K562 (cell line): ENCODE measurements around the gene MICAL1. TPM values are rescaled to one million over a fixed set of nuclear protein-coding genes. Genes with fewer than 3 reads are reported as not detected.

Source experiments
- ATAC-seq: fragments of 200-7000 bp; cut with Tn5 transposase; 3 replicates; pipeline ENCODE4 v1.9.1; 2020; ENCODE audit warnings: moderate library complexity
- BruUV-seq: library from RNA; stranded (reverse); fragments of 400-500 nt; replicated peaks from 2 replicates; lab custom pipeline; 2021; lab: Mats Ljungman, UMichigan
- CTCF ChIA-PET: fragments of 300-600 bp; formaldehyde crosslinking; extraction: SDS; loops from one replicate; lab custom pipeline; 2021; ENCODE audit warnings: low intra/inter-chr PET ratio; lab: Yijun Ruan, JAX
- POLR2A ChIA-PET: fragments of 300-600, 350-650 bp; sonication (Branson Sonifier 250); formaldehyde crosslinking; extraction: SDS; loops from one replicate; lab custom pipeline; 2021; ENCODE audit warnings: antibody characterized with exemption, inconsistent platforms; lab: Yijun Ruan, JAX
- DNase-seq, 4 experiments: peaks; one replicate each; pipeline versions ENCODE4 v3.0.0 to v3.0.0-alpha.2; 2011 to 2018; ENCODE audit warnings: low spot score in 3 of 4, mixed read lengths in 3 of 4; ENCODE audit errors: extremely low read depth in 1 of 4
- FAIRE-seq: peaks from 2 replicates; lab custom pipeline; 2011; peaks lifted over from hg19 to GRCh38; lab: Jason Lieb, UNC
- H2AFZ ChIP-seq: 2 replicates; pipeline ENCODE4 v1.6.0; 2011; ENCODE audit warnings: low read depth, low read length, control low read depth, inconsistent platforms
- H3K27ac ChIP-seq: fragments of 200-600 bp; 3 replicates; pipeline ENCODE4 v1.8.0; 2011; ENCODE audit warnings: low read depth, mild to moderate bottlenecking, control low read depth, inconsistent platforms, low read length, moderate library complexity, mixed read lengths; ENCODE audit errors: extremely low read depth
- H3K27me3 ChIP-seq, 2 experiments: fragments of 300-600 bp in 1 of 2; 2 replicates in 1 of 2; 3 replicates in 1 of 2; pipeline versions ENCODE4 v1.6.0 to v1.8.0; 2011; ENCODE audit warnings: inconsistent platforms in 2 of 2, low read length in 2 of 2, mild to moderate bottlenecking in 1 of 2, mixed read lengths in 1 of 2, moderate library complexity in 1 of 2; ENCODE audit not compliant: control insufficient read depth in 2 of 2, insufficient read depth in 2 of 2
- H3K36me3 ChIP-seq: fragments of 300-600 bp; 3 replicates; pipeline ENCODE4 v1.8.0; 2011; ENCODE audit warnings: mild to moderate bottlenecking, low read length, inconsistent platforms; ENCODE audit not compliant: control insufficient read depth, insufficient read depth
- H3K4me1 ChIP-seq, 2 experiments: fragments of 200-600 bp in 1 of 2; replicated peaks in 1 of 2; 2 replicates in 1 of 2; 3 replicates in 1 of 2; pipeline versions ENCODE4 v1.5.1 to v1.8.0; 2011; ENCODE audit warnings: inconsistent platforms in 2 of 2, low read length in 2 of 2, mild to moderate bottlenecking in 1 of 2, mixed read lengths in 1 of 2, moderate library complexity in 1 of 2; ENCODE audit not compliant: control insufficient read depth in 2 of 2, insufficient read depth in 2 of 2
- H3K4me2 ChIP-seq: 2 replicates; pipeline ENCODE4 v1.6.1; 2011; ENCODE audit warnings: low read length, control low read depth, inconsistent platforms, mixed read lengths; ENCODE audit not compliant: insufficient read depth
- H3K4me3 ChIP-seq: fragments of 200-600 bp; sonication (generic), shearing (Covaris generic); 2 replicates; pipeline ENCODE4 v1.5.1; 2016; ENCODE audit warnings: control low read depth, inconsistent platforms
- H3K79me2 ChIP-seq: fragments of 200-600 bp; 3 replicates; pipeline ENCODE4 v1.8.0; 2011; ENCODE audit warnings: low read length, inconsistent platforms; ENCODE audit not compliant: control insufficient read depth, insufficient read depth
- H3K9ac ChIP-seq, 2 experiments: 2 replicates each; pipeline versions ENCODE4 v1.6.0 to v1.6.1; 2011; ENCODE audit warnings: low read depth in 2 of 2, low read length in 2 of 2, control low read depth in 1 of 2, inconsistent platforms in 1 of 2, mild to moderate bottlenecking in 1 of 2, mixed read lengths in 1 of 2; ENCODE audit not compliant: insufficient read depth in 1 of 2
- H3K9me1 ChIP-seq: one replicate; pipeline ENCODE4 v1.6.0; 2011; ENCODE audit warnings: inconsistent platforms, mild to moderate bottlenecking, low read length, moderate library complexity; ENCODE audit not compliant: control insufficient read depth, insufficient read depth
- H3K9me3 ChIP-seq: replicated peaks from 2 replicates; pipeline ENCODE4 v1.5.1; 2011; ENCODE audit warnings: low read depth, low read length, inconsistent platforms; ENCODE audit not compliant: control insufficient read depth, insufficient read depth
- H4K20me1 ChIP-seq: replicated peaks from 2 replicates; pipeline ENCODE4 v1.6.1; 2011; ENCODE audit warnings: low read length, inconsistent platforms, mixed read lengths; ENCODE audit not compliant: control insufficient read depth, insufficient read depth
- FIP1L1 ChIP-seq: fragments of 200-400 bp; formaldehyde crosslinking; IDR thresholded peaks from 2 replicates; pipeline ENCODE4 v1.6.1; 2018; ENCODE audit warnings: mild to moderate bottlenecking, low read depth, low read length; ENCODE audit not compliant: poor library complexity, severe bottlenecking
- ILK ChIP-seq: fragments of 450-650 bp; IDR thresholded peaks from 2 replicates; pipeline ENCODE4 v1.6.1; 2016; ENCODE audit warnings: missing genetic modification characterization, low read depth, mild to moderate bottlenecking, missing compliant biosample characterization, moderate library complexity, borderline replicate concordance
- MCM7 ChIP-seq, 2 experiments: fragments of 450-650 bp; IDR thresholded peaks; 2 replicates each; pipeline ENCODE4 v1.6.1; 2016 to 2018
- TCFL5 ChIP-seq: fragments of 250-450 bp; sonication (Bioruptor Pico); conservative IDR thresholded peaks from 2 replicates; pipeline ENCODE4 v1.6.1; 2021; ENCODE audit warnings: mild to moderate bottlenecking, moderate library complexity, matching md5 sums
- ZC3H8 ChIP-seq: fragments of 450-650 bp; IDR thresholded peaks from 2 replicates; pipeline ENCODE4 v1.6.1; 2017
- ZNF717 ChIP-seq: fragments of 250-450 bp; sonication (Bioruptor Pico); IDR thresholded peaks from 2 replicates; pipeline ENCODE4 v1.5.0; 2021
- WGBS: fragments of 100-300 bp; shearing (Covaris generic); methylation state at CpG from one replicate; pipeline ENCODE4 v1.1.6; 2016; ENCODE audit warnings: low coverage, mixed read lengths; ENCODE audit not compliant: insufficient coverage; ENCODE audit errors: missing lambda C conversion rate; 5-methylcytosine and 5-hydroxymethylcytosine counted together
- in situ Hi-C: fragments of 300-500 bp; cut with MboI; formaldehyde crosslinking; loops from 4 replicates; pipeline ENCODE4 v1.15.0; 2018; ENCODE audit warnings: inconsistent platforms, mixed read lengths
- intact Hi-C: fragments of 100-400 bp; cut with micrococcal nuclease; formaldehyde crosslinking; loops from 2 replicates; pipeline ENCODE4 v1.14.2; 2022
- polyA plus RNA-seq, 8 experiments: library from polyadenylated mRNA; depleted of rRNA in 4 of 8; stranded (reverse) in 5 of 8; unstranded in 3 of 8; fragments of >200 nt; fragmentation: Nextera tagmentation in 2 of 8; fragmentation: Illumina TruSeq in 1 of 8; extraction: Ambion mirVana in 2 of 8; extraction: Trizol in 1 of 8; gene quantifications; 2 replicates each; pipeline versions ENCODE4 v1.2.1 to v1.2.3, GENCODE V29; 2011 to 2014; ENCODE audit warnings: inconsistent platforms in 1 of 8, missing spikeins in 1 of 8
- total RNA-seq, 7 experiments: library from RNA; depleted of rRNA in 6 of 7; stranded (reverse); fragments of >200 nt in 6 of 7; fragmentation: Illumina TruSeq in 2 of 7; extraction: Trizol in 2 of 7; gene quantifications; 2 replicates each; pipeline versions ENCODE4 v1.2.1 to v1.2.3, GENCODE V29; 2011 to 2021; ENCODE audit warnings: low replicate concordance in 1 of 7
- TF ChIP-seq, protein P1 (sequence below): fragments of 450-650 bp; IDR thresholded peaks from 2 replicates; pipeline ENCODE4 v1.7.1; 2018; ENCODE audit warnings: mild to moderate bottlenecking, low read depth; ENCODE audit not compliant: partially characterized antibody
- TF ChIP-seq, protein P2 (sequence below): fragments of 250-450 bp; sonication (Bioruptor Pico); IDR thresholded peaks from 2 replicates; pipeline ENCODE4 v1.5.1; 2021; ENCODE audit warnings: mild to moderate bottlenecking
- TF ChIP-seq, protein P3 (sequence below), 2 experiments: fragments of 450-650 bp in 1 of 2; sonication (generic) in 1 of 2; formaldehyde crosslinking; conservative IDR thresholded peaks; 2 replicates each; pipeline versions ENCODE4 v1.4.0 to v1.8.1; 2020 to 2022; ENCODE audit warnings: mild to moderate bottlenecking in 1 of 2, missing genetic modification reagents in 1 of 2
- TF ChIP-seq, protein P4 (sequence below), 3 experiments: IDR thresholded peaks in 2 of 3; conservative IDR thresholded peaks in 1 of 3; 2 replicates each; pipeline ENCODE4 v1.5.1; 2011 to 2012; ENCODE audit warnings: low read length in 3 of 3, mild to moderate bottlenecking in 3 of 3, control low read depth in 2 of 3, improper control_type of control experiment in 1 of 3, inconsistent platforms in 1 of 3, low read depth in 1 of 3, mixed read lengths in 1 of 3, moderate library complexity in 1 of 3; ENCODE audit not compliant: insufficient read depth in 2 of 3
- TF ChIP-seq, protein P5 (sequence below): fragments of 450-650 bp; IDR thresholded peaks from 2 replicates; pipeline ENCODE4 v1.7.0; 2016; ENCODE audit warnings: borderline replicate concordance

The MICAL1 gene
- total and polyA plus RNA-seq, 9 of the 15 experiments (the other 6 are each of a cell fraction or from before 2014, with no cell fraction given), result 0.07 to 15.2 (median 7.0) TPM

DNA sequence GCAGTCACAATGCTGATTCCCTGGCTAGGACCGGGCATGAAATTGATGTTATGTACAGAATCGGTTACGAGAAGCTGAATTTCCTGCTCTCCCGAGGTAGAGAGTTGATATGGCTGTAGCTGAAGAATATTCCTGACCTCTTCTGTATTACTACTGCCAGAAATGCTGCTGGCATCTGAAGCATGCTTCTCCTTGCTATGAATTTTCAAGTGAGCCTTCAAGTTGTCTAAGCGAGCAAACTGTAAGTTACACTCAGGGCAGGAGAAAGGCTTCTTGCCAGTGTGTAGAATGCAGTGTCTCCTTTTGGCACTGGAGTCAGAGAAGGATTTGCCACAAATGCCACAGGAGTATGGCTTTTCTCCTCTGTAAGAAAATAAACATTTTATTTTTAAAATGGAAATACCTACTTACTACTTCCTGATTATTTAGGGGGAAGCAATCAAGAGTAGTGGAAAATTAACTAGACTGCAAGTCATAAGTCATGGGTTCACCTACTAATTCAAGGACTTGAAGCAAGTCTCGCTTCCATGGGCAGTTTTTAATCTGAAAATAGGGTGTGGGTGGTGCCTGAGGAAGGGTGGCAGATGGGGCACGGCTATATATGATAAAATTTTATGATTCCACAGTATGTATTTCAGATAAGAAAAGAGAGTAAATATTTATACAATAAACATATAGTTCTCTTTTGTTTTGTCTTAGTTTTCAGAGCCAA, 10.8 kb upstream of the MICAL1 start:
- 94% methylated on average over 7 of the region's 7 CpGs for whole genome bisulfite sequencing

More for the DNA sequence above, 10.8 kb upstream of the MICAL1 start:
- no peaks in the 10 kb centered on the region for H3K4me1 ChIP-seq
- H3K9me1 ChIP-seq, result no peaks in the 10 kb centered on the region
- H3K4me2 ChIP-seq, result no peak overlapping the region
- no TSS peak for BruUV-seq
- in situ Hi-C loops, result no loop called here
- no peaks in the 10 kb centered on the region for H4K20me1 ChIP-seq
- ChIA-PET CTCF (no interaction called here), POLR2A (interaction anchor here (2.0 kb wide), 1 partner anchor 10 kb away, joined by 4 read pairs; the partner anchor contains the start of gene MICAL1)
- ATAC-seq (no peak), DNase-seq (no peak), FAIRE-seq (no peak)
- TF ChIP-seq, protein P1, sequence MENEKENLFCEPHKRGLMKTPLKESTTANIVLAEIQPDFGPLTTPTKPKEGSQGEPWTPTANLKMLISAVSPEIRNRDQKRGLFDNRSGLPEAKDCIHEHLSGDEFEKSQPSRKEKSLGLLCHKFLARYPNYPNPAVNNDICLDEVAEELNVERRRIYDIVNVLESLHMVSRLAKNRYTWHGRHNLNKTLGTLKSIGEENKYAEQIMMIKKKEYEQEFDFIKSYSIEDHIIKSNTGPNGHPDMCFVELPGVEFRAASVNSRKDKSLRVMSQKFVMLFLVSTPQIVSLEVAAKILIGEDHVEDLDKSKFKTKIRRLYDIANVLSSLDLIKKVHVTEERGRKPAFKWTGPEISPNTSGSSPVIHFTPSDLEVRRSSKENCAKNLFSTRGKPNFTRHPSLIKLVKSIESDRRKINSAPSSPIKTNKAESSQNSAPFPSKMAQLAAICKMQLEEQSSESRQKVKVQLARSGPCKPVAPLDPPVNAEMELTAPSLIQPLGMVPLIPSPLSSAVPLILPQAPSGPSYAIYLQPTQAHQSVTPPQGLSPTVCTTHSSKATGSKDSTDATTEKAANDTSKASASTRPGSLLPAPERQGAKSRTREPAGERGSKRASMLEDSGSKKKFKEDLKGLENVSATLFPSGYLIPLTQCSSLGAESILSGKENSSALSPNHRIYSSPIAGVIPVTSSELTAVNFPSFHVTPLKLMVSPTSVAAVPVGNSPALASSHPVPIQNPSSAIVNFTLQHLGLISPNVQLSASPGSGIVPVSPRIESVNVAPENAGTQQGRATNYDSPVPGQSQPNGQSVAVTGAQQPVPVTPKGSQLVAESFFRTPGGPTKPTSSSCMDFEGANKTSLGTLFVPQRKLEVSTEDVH, result no peak
- TF ChIP-seq, protein P2, sequence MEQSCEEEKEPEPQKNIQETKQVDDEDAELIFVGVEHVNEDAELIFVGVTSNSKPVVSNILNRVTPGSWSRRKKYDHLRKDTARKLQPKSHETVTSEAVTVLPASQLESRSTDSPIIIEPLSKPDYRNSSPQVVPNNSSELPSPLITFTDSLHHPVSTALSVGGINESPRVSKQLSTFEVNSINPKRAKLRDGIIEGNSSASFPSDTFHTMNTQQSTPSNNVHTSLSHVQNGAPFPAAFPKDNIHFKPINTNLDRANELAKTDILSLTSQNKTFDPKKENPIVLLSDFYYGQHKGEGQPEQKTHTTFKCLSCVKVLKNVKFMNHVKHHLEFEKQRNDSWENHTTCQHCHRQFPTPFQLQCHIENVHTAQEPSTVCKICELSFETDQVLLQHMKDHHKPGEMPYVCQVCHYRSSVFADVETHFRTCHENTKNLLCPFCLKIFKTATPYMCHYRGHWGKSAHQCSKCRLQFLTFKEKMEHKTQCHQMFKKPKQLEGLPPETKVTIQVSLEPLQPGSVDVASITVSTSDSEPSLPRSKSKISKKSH (CRISPR knock-in tag), result no peak
- TF ChIP-seq, protein P3, sequence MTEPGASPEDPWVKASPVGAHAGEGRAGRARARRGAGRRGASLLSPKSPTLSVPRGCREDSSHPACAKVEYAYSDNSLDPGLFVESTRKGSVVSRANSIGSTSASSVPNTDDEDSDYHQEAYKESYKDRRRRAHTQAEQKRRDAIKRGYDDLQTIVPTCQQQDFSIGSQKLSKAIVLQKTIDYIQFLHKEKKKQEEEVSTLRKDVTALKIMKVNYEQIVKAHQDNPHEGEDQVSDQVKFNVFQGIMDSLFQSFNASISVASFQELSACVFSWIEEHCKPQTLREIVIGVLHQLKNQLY (CRISPR knock-in tag; conservative IDR thresholded peaks at IDR 0.05), result no peak
- TF ChIP-seq TCFL5, result no peak
- TF ChIP-seq, protein P4, sequence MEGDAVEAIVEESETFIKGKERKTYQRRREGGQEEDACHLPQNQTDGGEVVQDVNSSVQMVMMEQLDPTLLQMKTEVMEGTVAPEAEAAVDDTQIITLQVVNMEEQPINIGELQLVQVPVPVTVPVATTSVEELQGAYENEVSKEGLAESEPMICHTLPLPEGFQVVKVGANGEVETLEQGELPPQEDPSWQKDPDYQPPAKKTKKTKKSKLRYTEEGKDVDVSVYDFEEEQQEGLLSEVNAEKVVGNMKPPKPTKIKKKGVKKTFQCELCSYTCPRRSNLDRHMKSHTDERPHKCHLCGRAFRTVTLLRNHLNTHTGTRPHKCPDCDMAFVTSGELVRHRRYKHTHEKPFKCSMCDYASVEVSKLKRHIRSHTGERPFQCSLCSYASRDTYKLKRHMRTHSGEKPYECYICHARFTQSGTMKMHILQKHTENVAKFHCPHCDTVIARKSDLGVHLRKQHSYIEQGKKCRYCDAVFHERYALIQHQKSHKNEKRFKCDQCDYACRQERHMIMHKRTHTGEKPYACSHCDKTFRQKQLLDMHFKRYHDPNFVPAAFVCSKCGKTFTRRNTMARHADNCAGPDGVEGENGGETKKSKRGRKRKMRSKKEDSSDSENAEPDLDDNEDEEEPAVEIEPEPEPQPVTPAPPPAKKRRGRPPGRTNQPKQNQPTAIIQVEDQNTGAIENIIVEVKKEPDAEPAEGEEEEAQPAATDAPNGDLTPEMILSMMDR (IDR thresholded peaks at IDR 0.05 in 2 of 3, conservative IDR thresholded peaks at IDR 0.05 in 1 of 3; ENCODE audit: insufficient read depth in 2 of 3, low read depth in 1 of 3, low read length in 3 of 3), result no peak
- TF ChIP-seq ILK (tag), result no peak
- TF ChIP-seq MCM7 (IDR thresholded peaks at IDR 0.05), result no peak
- TF ChIP-seq ZNF717, result no peak
- TF ChIP-seq, protein P5, sequence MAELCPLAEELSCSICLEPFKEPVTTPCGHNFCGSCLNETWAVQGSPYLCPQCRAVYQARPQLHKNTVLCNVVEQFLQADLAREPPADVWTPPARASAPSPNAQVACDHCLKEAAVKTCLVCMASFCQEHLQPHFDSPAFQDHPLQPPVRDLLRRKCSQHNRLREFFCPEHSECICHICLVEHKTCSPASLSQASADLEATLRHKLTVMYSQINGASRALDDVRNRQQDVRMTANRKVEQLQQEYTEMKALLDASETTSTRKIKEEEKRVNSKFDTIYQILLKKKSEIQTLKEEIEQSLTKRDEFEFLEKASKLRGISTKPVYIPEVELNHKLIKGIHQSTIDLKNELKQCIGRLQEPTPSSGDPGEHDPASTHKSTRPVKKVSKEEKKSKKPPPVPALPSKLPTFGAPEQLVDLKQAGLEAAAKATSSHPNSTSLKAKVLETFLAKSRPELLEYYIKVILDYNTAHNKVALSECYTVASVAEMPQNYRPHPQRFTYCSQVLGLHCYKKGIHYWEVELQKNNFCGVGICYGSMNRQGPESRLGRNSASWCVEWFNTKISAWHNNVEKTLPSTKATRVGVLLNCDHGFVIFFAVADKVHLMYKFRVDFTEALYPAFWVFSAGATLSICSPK, result no peak
- no peak for TF ChIP-seq FIP1L1
- TF ChIP-seq ZC3H8, result no peak
- intact Hi-C loops, result no loop called here
- H3K27ac ChIP-seq, result no peak overlapping the region
- peaks cover 5% of the 10 kb centered on the region; the same call in 1 of the 3 replicates for H3K79me2 ChIP-seq
- H3K9me3 ChIP-seq, result no peaks in the 10 kb centered on the region
- H2AFZ ChIP-seq, result no peak overlapping the region
- H3K27me3 ChIP-seq, result no peaks in the 10 kb centered on the region
- no peak overlapping the region for H3K4me3 ChIP-seq
- peaks cover 95% of the 10 kb centered on the region for H3K36me3 ChIP-seq
- H3K9ac ChIP-seq, result no peak overlapping the region; a peak in 1 of 4 replicates
